GM23338 (cell line): ENCODE measurements around the gene LMBR1. TPM values are rescaled to one million over a fixed set of nuclear protein-coding genes. Genes with fewer than 3 reads are reported as not detected.
"Not testable (repeated sequence)": the region's sequence is repeated elsewhere in the genome, so short reads cannot be mapped to it uniquely, and the experiment has no call there.

ENCODE experiments used
- ATAC-seq: fragments of 200-7000 bp; cut with Tn5 transposase; 3 replicates; pipeline ENCODE4 v1.9.1; 2020
- DNase-seq: peaks from one replicate; pipeline ENCODE4 v3.0.0-alpha.2; 2015; ENCODE audit warnings: low spot score
- H2AFZ ChIP-seq: fragments of 200-600 bp; sonication (generic); 2 replicates; pipeline ENCODE4 v1.8.0; 2016; ENCODE audit warnings: antibody characterized with exemption, mild to moderate bottlenecking, moderate library complexity
- H3F3A ChIP-seq: fragments of 200-600 bp; sonication (generic); replicated peaks from 2 replicates; pipeline ENCODE4 v1.8.0; 2017; ENCODE audit warnings: antibody characterized with exemption, mixed run types, low read depth
- H3K27ac ChIP-seq: fragments of 200-600 bp; sonication (generic); 2 replicates; pipeline ENCODE4 v1.6.1; 2016; ENCODE audit warnings: low read depth
- H3K27me3 ChIP-seq: fragments of 200-600 bp; sonication (generic); 2 replicates; pipeline ENCODE4 v1.8.0; 2016; ENCODE audit warnings: mild to moderate bottlenecking, mixed run types, moderate library complexity; ENCODE audit not compliant: insufficient read depth
- H3K36me3 ChIP-seq: fragments of 200-600 bp; sonication (generic); 2 replicates; pipeline ENCODE4 v1.8.0; 2016; ENCODE audit warnings: mild to moderate bottlenecking; ENCODE audit not compliant: insufficient read depth
- H3K4me1 ChIP-seq: fragments of 200-600 bp; sonication (generic); 2 replicates; pipeline ENCODE4 v1.8.0; 2016; ENCODE audit warnings: mild to moderate bottlenecking, moderate library complexity; ENCODE audit not compliant: insufficient read depth
- H3K4me2 ChIP-seq: fragments of 200-600 bp; sonication (generic); 2 replicates; pipeline ENCODE4 v1.7.1; 2017; ENCODE audit warnings: mixed run types
- H3K4me3 ChIP-seq: fragments of 200-600 bp; sonication (generic); 2 replicates; pipeline ENCODE4 v1.6.1; 2016; ENCODE audit warnings: mixed run types
- H3K79me2 ChIP-seq: fragments of 200-600 bp; sonication (generic); replicated peaks from 2 replicates; pipeline ENCODE4 v1.8.0; 2017; ENCODE audit warnings: mild to moderate bottlenecking; ENCODE audit not compliant: insufficient read depth
- H3K9me2 ChIP-seq: fragments of 200-600 bp; sonication (generic); 2 replicates; pipeline ENCODE4 v1.8.0; 2017; ENCODE audit not compliant: insufficient read depth
- H4K20me1 ChIP-seq: fragments of 200-600 bp; sonication (generic); replicated peaks from 2 replicates; pipeline ENCODE4 v1.8.0; 2017; ENCODE audit warnings: mild to moderate bottlenecking; ENCODE audit not compliant: insufficient read depth
- H3K27ac Mint-ChIP-seq: 2 replicates; pipeline ENCODE4 v1.8.0; 2020; ENCODE audit warnings: inconsistent platforms, mild to moderate bottlenecking, moderate library complexity, mixed read lengths
- H3K27me3 Mint-ChIP-seq: 3 replicates; pipeline ENCODE4 v1.8.0; 2022; ENCODE audit warnings: low read depth, mild to moderate bottlenecking, moderate library complexity, mixed read lengths, inconsistent platforms; ENCODE audit not compliant: insufficient read depth, poor library complexity
- H3K36me3 Mint-ChIP-seq: 3 replicates; pipeline ENCODE4 v1.8.0; 2021; ENCODE audit warnings: low read depth, mild to moderate bottlenecking, inconsistent platforms, moderate library complexity, mixed read lengths
- H3K4me1 Mint-ChIP-seq: 3 replicates; pipeline ENCODE4 v1.8.0; 2020; ENCODE audit warnings: mild to moderate bottlenecking, inconsistent platforms, mixed read lengths
- H3K4me3 Mint-ChIP-seq: 3 replicates; pipeline ENCODE4 v1.8.0; 2021; ENCODE audit warnings: moderate library complexity, mild to moderate bottlenecking, inconsistent platforms, mixed read lengths
- H3K9me3 Mint-ChIP-seq: 3 replicates; pipeline ENCODE4 v1.8.0; 2020; ENCODE audit warnings: moderate library complexity, mild to moderate bottlenecking, inconsistent platforms, mixed read lengths
- EZH2 ChIP-seq: fragments of 200-600 bp; sonication (generic); IDR thresholded peaks from one replicate; pipeline ENCODE4 v1.8.0; 2017; ENCODE audit warnings: antibody characterized with exemption, mild to moderate bottlenecking, low read depth; ENCODE audit not compliant: unreplicated experiment
- NANOG ChIP-seq: IDR thresholded peaks from 2 replicates; pipeline ENCODE4 v1.6.1; 2016; ENCODE audit warnings: antibody characterized with exemption, borderline replicate concordance
- POLR2AphosphoS5 ChIP-seq: IDR thresholded peaks from 2 replicates; pipeline ENCODE4 v1.6.1; 2016; ENCODE audit warnings: antibody characterized with exemption, low read depth
- STAT1 ChIP-seq: IDR thresholded peaks from one replicate; pipeline ENCODE4 v1.6.1; 2016; ENCODE audit warnings: antibody characterized with exemption; ENCODE audit not compliant: unreplicated experiment
- ZNF114 ChIP-seq: fragments of 250-450 bp; sonication (Bioruptor Pico); IDR thresholded peaks from 2 replicates; pipeline ENCODE4 v1.5.0; 2020; ENCODE audit warnings: mild to moderate bottlenecking, moderate library complexity
- polyA plus RNA-seq: library from polyadenylated mRNA; unstranded; fragments of >200 nt; fragmentation: Nextera tagmentation; extraction: Ambion mirVana; gene quantifications from 2 replicates; pipeline ENCODE4 v1.2.1, GENCODE V29; 2016
- total RNA-seq: library from RNA; depleted of rRNA; stranded (reverse); fragments of >200 nt; shearing (Covaris generic); gene quantifications from 2 replicates; pipeline ENCODE4 v1.2.3, GENCODE V29; 2014
- TF ChIP-seq, protein P1 (sequence below): fragments of 250-450 bp; sonication (Bioruptor Pico); IDR thresholded peaks from 2 replicates; pipeline ENCODE4 v1.5.0; 2020; ENCODE audit warnings: mild to moderate bottlenecking, moderate library complexity

The LMBR1 gene
- total and polyA plus RNA-seq, 2 experiments from 2014 or later, result 21.8 to 90.1 TPM

DNA sequence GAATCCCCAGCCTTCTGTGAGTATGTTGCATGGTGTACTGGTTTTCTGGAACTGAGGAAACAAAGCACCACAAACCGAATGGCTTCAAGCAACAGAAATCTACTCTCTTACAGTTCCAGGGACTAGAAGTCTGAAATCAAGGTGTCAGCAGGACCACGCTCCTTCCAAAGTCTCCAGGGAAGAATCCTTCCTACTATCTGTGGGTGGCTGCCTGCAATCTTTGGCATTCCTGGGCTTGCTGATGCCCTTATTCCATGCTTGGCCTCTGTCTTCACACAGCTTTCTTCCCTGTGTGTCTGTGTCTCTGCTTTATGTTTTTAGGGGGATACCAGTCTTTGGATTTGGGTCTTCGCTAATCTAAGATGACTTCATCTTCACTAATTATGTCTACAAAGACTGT lies 81.3 kb downstream of the LMBR1 start (continued):
- TF ChIP-seq, protein P1, sequence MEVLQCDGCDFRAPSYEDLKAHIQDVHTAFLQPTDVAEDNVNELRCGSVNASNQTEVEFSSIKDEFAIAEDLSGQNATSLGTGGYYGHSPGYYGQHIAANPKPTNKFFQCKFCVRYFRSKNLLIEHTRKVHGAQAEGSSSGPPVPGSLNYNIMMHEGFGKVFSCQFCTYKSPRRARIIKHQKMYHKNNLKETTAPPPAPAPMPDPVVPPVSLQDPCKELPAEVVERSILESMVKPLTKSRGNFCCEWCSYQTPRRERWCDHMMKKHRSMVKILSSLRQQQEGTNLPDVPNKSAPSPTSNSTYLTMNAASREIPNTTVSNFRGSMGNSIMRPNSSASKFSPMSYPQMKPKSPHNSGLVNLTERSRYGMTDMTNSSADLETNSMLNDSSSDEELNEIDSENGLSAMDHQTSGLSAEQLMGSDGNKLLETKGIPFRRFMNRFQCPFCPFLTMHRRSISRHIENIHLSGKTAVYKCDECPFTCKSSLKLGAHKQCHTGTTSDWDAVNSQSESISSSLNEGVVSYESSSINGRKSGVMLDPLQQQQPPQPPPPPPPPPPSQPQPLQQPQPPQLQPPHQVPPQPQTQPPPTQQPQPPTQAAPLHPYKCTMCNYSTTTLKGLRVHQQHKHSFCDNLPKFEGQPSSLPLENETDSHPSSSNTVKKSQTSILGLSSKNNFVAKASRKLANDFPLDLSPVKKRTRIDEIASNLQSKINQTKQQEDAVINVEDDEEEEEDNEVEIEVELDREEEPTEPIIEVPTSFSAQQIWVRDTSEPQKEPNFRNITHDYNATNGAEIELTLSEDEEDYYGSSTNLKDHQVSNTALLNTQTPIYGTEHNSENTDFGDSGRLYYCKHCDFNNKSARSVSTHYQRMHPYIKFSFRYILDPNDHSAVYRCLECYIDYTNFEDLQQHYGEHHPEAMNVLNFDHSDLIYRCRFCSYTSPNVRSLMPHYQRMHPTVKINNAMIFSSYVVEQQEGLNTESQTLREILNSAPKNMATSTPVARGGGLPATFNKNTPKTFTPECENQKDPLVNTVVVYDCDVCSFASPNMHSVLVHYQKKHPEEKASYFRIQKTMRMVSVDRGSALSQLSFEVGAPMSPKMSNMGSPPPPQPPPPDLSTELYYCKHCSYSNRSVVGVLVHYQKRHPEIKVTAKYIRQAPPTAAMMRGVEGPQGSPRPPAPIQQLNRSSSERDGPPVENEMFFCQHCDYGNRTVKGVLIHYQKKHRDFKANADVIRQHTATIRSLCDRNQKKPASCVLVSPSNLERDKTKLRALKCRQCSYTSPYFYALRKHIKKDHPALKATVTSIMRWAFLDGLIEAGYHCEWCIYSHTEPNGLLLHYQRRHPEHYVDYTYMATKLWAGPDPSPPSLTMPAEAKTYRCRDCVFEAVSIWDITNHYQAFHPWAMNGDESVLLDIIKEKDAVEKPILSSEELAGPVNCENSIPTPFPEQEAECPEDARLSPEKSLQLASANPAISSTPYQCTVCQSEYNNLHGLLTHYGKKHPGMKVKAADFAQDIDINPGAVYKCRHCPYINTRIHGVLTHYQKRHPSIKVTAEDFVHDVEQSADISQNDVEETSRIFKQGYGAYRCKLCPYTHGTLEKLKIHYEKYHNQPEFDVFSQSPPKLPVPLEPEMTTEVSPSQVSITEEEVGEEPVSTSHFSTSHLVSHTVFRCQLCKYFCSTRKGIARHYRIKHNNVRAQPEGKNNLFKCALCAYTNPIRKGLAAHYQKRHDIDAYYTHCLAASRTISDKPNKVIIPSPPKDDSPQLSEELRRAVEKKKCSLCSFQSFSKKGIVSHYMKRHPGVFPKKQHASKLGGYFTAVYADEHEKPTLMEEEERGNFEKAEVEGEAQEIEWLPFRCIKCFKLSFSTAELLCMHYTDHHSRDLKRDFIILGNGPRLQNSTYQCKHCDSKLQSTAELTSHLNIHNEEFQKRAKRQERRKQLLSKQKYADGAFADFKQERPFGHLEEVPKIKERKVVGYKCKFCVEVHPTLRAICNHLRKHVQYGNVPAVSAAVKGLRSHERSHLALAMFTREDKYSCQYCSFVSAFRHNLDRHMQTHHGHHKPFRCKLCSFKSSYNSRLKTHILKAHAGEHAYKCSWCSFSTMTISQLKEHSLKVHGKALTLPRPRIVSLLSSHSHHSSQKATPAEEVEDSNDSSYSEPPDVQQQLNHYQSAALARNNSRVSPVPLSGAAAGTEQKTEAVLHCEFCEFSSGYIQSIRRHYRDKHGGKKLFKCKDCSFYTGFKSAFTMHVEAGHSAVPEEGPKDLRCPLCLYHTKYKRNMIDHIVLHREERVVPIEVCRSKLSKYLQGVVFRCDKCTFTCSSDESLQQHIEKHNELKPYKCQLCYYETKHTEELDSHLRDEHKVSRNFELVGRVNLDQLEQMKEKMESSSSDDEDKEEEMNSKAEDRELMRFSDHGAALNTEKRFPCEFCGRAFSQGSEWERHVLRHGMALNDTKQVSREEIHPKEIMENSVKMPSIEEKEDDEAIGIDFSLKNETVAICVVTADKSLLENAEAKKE (CRISPR knock-in tag), result no peak
- TF ChIP-seq ZNF114 (CRISPR knock-in tag) (no peak), EZH2 (no peak)

GRCh38 chr7:156803656-156804055 lies 89.3 kb downstream of the LMBR1 start:
- not testable (repeated sequence) for H3K4me1 ChIP-seq, H3K4me2 ChIP-seq

DNA sequence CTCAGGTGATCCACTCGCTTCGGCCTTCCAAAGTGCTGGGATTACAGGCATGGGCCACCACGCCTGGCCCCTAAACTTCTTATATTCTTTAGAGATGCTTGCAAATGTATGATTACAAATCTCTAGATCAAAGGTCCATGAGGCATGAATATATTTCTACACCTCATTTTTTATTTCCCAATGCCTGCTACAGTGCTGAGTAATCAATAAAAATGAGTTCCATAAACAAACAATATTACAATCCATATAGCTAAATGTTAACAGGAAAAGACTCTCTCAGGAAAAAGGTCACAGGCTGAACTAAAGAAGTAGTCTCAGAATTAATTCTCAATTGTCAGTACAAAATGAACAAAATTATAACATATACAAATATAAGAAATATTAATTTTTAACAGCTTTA lies 90.8 kb downstream of the LMBR1 start:
- Mint-ChIP-seq H3K27ac (no peak overlapping the region), H3K4me3 (no peak overlapping the region), H3K36me3 (peaks cover 10% of the 10 kb centered on the region), H3K4me1 (peaks cover 6% of the 10 kb centered on the region; the same call in 2 of the 3 replicates), H3K9me3 (no peaks in the 10 kb centered on the region), H3K27me3 (no peaks in the 10 kb centered on the region)
- Histone ChIP-seq H4K20me1 (peaks cover 10% of the 10 kb centered on the region), H3K79me2 (0 out of 2 replicates have a peak, but pooled peaks cover 3% of the 10 kb centered on the region), H3K9me2 (no peaks in the 10 kb centered on the region), H3F3A (no peaks in the 10 kb centered on the region), H3K36me3 (no peaks in the 10 kb centered on the region; the same call in 1 of the 2 replicates), H3K27me3 (no peaks in the 10 kb centered on the region), H3K27ac (no peak overlapping the region), H3K4me3 (no peak overlapping the region), H3K4me1 (no peaks in the 10 kb centered on the region), H3K4me2 (no peak overlapping the region), H2AFZ (no peak overlapping the region)
- DNase-seq, result no peak
- no peak for ATAC-seq
- TF ChIP-seq STAT1 (no peak), NANOG (no peak), POLR2AphosphoS5 (no peak), EZH2 (no peak)

More at GRCh38 chr7:156803656-156804055, 89.3 kb downstream of the LMBR1 start:
- peaks cover 10% of the 10 kb centered on the region for H3K36me3 Mint-ChIP-seq
- not testable (repeated sequence) for H3K27me3 Mint-ChIP-seq, H3K4me3 Mint-ChIP-seq, H2AFZ ChIP-seq, H3K4me3 ChIP-seq, ATAC-seq, H3K27me3 ChIP-seq, H3K27ac ChIP-seq, H3K9me3 Mint-ChIP-seq, H3K36me3 ChIP-seq, H3K4me1 Mint-ChIP-seq, H3F3A ChIP-seq, H3K27ac Mint-ChIP-seq, H4K20me1 ChIP-seq, DNase-seq, H3K9me2 ChIP-seq, H3K79me2 ChIP-seq
